ENCODE data around the gene EIF4G1.
A peak's percentile ranks its signal among the peaks of the same experiment; 100 is the strongest.

Gene EIF4G1

DNA sequence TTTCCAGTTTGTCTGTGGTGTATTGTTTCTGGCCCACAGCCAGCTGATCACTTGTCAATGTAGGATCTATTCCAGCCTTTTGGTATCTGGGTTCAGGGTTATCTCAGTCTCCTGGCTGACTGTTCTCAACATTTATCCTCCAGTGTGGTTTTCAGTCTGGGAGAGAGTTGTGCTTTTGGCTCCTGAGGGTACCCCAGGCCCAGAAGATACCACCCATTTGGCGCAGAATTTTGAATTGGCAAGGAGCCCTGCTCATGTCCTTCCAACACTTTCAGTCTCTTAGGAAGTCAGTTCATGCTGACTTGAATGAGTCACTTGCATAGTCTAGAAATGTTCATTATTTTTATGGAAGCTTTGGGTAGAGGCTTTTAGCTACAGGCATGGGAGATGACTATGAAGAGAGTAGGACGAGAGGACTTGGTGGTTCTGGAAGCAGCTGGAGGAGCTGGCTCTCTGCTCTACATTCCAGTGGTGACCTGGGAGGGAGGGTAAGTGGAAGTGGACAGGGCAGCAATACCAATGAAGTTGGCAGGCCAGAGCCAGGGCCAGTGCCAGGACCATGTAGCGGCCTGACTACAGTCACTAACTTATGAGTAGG, 54.3 kb downstream of the EIF4G1 start:
- no peak for DNase-seq (ENCODE audit: low spot score)

DNA sequence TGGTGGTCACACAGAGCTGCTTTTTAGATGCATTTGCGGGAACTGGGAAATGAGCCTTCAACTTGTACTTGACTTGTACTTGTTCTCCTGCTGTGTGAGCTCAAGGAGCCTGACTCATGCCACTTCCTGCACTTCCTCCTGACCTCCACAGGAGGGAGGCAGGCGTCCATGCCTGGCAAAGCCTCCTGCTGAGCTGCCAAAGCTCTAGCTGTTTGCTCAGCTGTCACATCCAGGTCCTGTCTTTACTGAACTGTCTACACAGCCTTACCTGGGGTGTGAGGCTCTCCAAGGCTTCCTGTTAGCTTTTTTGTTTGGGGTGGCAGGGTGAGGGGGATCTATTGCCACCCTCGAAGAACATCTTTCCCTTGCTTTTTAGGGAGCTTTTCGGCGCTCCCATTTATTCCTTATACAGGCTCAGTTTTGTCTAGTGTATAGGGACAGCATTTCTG, 57.2 kb downstream of the EIF4G1 start:
- peak; percentile 84 for DNase-seq (ENCODE audit: low spot score)

DNA sequence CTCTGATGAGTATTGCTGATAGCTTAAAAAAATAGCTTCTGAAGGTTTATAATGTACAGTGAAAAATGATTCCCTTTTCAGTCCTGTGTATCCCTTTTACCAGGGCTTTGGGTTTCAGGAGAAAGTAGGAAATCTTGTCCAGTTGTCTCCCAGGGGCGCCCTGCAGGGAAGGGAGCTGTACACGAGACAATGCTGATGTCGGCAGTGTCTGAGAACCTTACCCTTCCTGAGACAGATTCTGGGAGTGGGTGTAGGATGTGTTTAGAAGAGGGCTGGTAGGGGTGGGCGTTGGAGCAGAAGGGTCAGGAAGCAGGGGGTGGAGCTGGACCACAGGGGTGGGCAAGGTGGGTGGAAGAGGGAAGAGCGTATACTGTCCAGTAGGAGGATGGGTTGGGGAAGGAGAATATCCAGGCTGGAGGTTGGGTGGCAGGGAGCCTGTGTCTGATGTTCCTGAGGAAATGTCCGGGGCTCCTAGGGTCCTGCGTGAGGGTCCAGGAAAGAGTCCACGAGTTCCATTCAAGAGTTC, 58.0 kb downstream of the EIF4G1 start:
- DNase-seq (ENCODE audit: low spot score), result no peak

DNA sequence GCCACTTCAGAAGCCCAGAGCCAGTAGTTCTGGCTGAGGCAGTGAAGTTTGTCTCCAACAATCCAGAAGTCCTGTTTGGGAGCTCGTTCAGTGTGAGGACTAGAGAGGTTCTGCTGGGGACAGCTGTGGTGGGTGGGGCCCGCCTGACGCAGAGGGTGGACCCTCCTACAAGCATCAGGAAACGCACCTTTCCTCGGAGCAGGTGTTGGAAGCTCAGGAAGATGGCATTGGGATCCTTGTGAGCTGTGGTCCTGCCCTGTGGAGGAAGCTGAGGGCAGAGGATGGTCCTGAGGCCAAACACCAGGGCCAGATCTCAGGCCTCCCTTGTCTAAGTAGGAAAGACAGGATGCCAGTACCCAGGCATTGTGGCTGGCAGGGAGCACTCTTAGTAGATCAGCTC, 58.5 kb downstream of the EIF4G1 start:
- DNase-seq (ENCODE audit: low spot score), result no peak

DNA sequence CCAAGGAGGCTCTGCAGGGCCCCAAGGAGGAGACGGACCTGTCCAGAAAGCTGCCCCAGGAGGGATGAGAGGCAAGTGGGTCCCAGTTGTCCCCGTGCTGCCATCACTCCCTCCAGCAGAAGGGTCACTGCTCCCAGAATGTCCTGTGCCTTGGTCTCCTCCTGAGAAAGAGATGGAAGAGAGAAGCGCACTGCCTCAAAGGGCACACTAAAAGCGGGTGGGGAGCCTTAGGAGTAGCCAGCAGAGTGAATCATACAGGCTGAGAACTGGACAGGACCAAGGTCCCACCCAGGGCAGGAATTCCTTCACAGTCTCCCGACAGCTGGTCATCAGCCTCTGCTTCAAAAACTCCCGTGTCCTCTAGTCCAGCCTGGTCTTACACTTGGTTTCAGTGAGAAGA, 59.0 kb downstream of the EIF4G1 start:
- DNase-seq (ENCODE audit: low spot score), result peak; percentile 36

DNA sequence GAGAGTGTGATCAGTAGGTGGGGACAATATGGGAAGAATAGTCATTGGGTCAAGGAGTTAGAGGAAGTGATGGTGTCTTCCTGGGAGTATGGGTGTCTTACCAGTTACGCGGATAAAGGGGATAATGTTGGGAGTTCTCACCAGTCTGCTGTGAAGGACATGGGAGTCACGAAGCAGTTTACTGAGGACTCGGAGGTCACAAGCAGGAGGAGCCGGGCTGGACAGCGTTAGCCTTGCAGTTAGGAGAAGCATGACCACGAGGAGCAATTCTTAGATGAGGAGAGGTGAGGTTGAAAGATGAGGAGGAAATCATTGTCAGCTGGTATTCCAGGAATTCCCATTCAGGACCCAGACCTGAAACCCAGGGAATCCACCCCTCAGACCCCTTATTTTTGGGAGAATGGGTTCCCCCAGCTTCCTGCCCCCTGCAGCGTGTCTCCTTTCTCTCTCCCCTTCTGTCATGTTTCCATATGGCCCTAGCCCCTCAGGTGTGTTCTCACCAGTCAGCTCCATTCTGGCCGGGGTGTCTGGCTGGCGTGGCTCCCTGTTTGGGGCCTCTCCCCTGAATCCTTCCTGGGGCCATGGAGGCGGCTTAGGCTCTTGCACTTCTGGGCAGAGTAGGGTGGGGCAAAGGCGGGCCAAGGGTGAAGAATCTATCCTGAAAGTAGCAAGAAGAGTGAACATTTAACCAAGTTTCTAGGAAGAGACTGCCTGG, 61.5 kb downstream of the EIF4G1 start:
- no peak for DNase-seq (ENCODE audit: low spot score)

DNA sequence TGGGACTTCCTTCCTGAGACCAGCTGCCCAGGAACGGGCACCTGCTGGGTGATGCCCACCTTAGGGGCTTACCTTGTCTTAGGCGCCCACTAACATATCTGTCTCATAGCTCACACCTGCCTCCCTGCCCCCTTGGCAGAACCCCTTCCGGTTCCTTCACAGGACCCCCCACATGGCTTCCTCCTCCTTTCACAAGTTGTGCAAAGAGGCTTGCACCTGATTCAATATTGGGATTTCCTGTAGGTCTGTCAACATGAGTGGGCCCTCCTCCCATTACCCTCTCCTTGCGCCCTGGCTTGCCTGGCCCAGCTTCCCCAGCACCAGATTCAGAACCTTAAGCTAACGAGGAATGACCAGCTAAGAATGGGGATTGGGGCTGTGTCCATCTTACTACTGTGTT, 63.0 kb downstream of the EIF4G1 start:
- DNase-seq (ENCODE audit: low spot score), result no peak

DNA sequence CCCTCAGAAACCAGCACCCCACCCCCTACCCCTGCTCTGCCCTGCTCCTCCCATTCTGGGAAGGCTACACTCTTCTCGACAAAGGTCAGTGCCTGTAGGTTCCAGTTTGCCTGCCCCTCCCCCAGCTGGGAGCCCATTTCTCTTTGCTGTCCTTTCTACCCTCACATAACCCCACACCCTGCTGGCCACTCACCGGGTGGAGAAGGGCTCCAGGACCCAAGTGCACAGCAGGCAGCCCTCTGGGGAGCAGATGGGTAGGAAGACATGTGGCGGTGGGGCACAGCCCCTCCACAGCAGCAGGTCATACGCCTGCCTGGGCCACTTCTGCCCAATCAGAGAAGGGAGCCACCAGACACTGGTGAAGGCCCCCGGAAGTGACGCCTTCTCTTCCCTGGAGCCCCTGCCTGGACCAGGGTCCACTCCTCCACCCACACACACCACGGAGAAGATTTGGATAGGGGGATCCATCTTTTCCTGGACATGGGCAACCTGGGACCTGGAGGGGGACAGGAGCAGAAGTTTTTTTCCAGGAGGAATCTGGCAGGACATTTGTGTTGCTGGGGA, 63.6 kb downstream of the EIF4G1 start, which contains the start of gene THPO:
Gene THPO (minus strand): TSS at position 326 of the 564 bp plus-strand sequence. CDS start 1,948 bp downstream, outside the sequence.
- DNase-seq (ENCODE audit: low spot score), result no peak

DNA sequence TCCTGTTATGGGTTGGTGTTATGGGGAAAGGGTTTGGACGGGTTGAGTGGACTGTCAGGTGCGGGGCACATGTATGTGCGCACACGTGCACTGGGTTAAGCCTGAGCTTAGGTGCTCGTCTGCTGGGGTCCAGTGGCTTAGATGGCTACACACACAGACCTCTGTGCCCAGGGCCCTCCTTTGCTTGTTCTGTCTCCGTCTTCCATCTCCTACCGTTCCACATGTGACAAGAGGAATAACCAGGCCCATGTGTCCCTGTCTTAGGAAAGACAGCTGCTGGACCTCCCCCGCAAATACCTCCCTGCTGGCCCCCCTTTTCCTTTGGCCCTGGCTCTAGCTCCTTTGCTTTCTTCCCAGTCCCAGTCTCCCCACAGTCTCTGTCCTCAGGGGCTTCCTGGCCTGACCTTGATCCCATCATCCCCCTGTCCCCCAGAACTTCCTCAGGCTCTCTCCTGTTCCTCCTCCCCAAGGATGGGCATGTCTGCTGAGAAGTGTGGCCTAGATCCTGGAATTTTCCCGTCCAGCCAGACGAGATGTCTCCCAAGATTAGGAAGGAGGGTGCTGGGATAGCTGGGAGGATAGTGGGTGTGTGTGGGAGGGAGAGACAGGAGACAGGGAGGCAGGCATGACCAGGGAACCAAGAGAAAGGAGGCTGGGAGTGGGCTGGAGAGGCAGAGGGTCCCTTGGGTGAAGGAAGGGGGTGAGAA, 64.4 kb downstream of the EIF4G1 start:
- DNase-seq (ENCODE audit: low spot score), result no peak

DNA sequence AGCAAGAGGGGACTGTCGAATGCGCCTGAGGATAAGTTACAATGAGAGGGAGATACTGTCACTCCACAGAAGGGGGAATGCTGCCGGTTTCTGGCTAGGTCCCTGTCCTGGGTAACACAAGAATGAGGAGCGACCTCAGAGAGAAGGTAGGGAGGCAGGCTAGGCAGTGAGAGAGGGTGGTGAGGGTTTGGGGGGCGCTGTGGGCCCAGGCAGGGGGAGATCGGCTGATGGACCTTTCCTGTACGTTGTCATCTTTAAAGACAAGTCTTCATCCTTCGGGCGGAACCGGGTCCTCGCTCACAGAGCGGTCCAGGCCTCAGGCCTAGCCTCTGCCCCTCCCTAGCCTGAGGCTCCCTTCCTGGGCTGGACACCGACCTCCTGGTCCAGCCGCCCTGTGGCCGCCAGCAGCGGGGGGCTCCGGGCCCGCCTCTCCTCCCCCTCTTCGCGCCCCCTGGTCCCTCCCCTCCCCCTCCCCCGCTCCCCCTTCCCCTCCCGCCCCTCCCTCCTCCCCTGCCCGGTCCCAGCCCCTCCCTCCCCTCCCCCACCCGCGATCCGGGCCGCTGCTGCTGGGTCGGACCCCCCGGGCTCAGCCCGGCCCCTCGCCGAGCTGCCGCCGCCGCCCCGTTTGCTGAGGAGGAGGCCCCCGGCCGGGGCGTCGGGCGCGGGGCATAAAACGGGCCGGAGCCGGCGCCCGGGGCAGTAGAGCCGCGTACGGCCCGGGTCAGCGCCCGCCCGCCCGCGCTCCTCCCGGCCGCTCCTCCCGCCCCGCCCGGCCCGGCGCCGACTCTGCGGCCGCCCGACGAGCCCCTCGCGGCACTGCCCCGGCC, 65.2 kb downstream of the EIF4G1 start, which contains the start of gene CHRD:
Gene CHRD (plus strand): TSS at position 697 of the 827 bp plus-strand sequence. CDS start 265 bp downstream, outside the sequence.
- DNase-seq (ENCODE audit: low spot score), result no peak

DNA sequence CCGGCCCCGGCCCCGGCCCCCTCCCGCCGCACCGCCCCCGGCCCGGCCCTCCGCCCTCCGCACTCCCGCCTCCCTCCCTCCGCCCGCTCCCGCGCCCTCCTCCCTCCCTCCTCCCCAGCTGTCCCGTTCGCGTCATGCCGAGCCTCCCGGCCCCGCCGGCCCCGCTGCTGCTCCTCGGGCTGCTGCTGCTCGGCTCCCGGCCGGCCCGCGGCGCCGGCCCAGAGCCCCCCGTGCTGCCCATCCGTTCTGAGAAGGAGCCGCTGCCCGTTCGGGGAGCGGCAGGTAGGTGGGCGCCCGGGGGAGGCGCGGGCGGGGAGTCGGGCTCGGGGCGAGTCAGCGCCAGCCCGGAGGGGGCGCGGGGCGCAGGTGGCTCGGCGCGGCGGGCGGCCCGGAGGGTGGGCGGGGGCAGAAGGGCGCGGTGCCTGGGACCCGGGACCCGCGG, 65.8 kb downstream of the EIF4G1 start:
- peak; percentile 43 for DNase-seq (ENCODE audit: low spot score)

DNA sequence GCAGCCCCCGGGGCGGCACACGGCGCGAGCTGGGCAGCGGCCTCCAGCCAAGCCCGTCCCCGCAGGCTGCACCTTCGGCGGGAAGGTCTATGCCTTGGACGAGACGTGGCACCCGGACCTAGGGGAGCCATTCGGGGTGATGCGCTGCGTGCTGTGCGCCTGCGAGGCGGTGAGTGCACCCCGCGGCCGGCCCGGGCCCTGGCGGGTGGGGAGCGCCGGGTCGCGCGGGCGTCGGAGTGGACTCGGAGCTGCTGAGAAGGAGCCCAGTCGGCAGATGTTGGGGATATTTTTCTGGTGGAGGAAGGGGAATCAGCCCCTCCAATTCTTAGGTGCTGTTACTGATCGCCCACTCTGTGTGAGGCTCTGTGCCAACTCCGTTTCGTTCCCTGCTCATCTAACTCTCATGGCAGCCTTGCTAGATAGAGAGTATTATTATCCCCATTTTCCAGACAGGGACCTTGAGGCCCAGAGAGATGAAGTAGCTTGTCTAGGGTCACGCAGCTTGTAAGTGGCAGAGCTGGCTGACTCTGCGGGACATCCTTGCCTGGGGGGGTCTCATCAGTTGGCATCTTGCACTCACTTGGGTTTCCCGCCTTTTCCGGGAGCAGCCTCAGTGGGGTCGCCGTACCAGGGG, 66.3 kb downstream of the EIF4G1 start:
- no peak for DNase-seq (ENCODE audit: low spot score)

DNA sequence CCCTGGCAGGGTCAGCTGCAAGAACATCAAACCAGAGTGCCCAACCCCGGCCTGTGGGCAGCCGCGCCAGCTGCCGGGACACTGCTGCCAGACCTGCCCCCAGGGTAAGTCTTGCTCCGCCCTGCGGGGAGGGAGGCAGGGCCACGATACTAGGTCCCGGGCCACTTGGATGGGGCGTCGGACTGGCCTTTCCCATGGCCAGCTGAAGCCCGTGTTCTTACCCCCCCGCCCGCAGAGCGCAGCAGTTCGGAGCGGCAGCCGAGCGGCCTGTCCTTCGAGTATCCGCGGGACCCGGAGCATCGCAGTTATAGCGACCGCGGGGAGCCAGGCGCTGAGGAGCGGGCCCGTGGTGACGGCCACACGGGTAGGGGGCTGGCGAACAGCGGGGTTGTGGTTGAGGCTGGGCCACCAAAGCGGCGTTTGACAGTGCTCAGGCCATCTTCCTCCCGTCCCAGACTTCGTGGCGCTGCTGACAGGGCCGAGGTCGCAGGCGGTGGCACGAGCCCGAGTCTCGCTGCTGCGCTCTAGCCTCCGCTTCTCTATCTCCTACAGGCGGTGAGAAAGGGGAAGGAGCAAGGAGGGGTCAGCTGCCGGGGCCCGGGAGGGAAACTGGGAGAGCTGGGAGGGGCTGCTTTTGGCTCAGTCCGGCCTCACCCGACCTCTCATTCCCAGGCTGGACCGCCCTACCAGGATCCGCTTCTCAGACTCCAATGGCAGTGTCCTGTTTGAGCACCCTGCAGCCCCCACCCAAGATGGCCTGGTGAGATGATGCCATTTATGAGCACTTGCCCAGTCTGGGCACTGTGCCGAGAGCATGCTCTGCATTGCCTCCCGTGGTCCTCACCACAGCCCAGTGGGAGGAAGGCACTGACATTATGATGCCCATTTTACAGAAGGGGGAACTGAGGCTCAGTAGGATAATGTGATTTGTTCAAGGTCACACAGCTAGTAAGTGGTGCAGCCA, 67.1 kb downstream of the EIF4G1 start:
- no peak for DNase-seq (ENCODE audit: low spot score)

DNA sequence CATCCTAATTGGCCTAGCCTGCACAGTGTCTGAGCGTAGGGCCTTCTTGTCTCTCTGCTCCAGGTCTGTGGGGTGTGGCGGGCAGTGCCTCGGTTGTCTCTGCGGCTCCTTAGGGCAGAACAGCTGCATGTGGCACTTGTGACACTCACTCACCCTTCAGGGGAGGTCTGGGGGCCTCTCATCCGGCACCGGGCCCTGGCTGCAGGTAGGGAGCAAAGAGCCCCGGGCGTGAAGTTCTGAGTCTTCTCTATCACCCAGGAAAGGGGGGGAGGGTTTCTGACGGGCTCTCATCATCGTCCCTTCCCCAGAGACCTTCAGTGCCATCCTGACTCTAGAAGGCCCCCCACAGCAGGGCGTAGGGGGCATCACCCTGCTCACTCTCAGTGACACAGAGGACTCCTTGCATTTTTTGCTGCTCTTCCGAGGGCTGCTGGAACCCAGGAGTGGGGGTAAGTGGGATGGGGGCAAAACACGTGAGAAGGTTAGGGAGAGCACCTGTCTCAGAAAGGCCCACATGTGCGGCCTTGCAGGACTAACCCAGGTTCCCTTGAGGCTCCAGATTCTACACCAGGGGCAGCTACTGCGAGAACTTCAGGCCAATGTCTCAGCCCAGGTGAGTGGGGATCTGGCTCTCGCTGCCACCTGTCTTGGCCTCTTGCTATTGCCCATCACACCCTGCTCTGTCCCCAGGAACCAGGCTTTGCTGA, 68.1 kb downstream of the EIF4G1 start:
- DNase-seq (ENCODE audit: low spot score), result no peak

DNA sequence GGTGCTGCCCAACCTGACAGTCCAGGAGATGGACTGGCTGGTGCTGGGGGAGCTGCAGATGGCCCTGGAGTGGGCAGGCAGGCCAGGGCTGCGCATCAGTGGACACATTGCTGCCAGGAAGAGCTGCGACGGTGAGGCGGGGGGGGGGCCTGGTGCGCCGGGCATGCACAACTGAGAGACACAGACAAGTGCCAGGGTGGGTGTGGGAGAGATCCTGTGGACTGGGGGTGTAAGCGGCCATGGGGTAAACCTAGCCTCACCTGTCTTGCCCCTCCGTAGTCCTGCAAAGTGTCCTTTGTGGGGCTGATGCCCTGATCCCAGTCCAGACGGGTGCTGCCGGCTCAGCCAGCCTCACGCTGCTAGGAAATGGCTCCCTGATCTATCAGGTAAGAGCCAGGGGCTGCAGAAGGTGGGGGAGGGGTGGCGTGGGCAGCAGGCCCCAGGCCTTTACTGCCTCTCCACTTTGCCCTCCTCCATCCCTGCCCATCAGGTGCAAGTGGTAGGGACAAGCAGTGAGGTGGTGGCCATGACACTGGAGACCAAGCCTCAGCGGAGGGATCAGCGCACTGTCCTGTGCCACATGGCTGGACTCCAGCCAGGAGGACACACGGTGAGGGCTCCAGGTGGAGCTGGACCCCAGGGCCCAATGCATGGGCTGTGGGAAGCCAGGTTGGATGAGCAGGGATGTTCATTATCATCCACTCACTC, 68.8 kb downstream of the EIF4G1 start:
- DNase-seq (ENCODE audit: low spot score), result no peak

DNA sequence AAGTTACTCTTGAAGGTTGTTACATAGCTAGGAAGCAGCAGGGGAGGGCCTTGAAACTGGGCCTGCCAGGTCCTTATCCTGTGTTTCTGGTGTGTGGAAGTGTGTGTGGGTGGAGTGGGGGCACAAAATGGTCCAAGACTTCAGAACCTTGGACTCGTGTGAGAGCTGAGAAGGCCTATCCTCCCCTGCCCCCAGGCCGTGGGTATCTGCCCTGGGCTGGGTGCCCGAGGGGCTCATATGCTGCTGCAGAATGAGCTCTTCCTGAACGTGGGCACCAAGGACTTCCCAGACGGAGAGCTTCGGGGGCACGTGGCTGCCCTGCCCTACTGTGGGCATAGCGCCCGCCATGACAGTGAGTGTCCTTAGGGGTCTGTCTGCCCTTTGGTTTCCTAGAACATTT, 69.9 kb downstream of the EIF4G1 start:
- DNase-seq (ENCODE audit: low spot score), result no peak

Data from LoVo (cell line).